ENCODE data around the gene SRPRA.

DNA sequence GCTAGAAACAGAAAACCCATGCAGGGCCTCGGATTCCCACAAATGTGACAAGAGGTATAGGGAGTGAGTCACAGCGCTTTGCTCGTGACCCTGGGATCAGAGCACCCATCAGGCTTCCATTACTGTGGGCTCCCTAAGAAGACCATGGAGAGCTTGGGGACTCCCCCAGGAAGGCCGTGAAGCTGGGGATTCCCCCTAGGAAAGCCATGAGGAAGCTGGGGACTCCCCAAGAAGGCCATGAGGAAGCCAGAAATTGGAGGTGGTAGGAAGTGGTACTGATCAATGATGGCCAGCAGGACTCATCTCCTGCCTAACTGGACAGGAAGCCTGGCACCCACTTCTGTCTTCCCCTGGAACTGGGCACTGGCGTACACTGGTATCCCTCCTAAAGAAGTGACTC lies 25.0 kb upstream of the SRPRA start:
- TF ChIP-seq, protein P1, sequence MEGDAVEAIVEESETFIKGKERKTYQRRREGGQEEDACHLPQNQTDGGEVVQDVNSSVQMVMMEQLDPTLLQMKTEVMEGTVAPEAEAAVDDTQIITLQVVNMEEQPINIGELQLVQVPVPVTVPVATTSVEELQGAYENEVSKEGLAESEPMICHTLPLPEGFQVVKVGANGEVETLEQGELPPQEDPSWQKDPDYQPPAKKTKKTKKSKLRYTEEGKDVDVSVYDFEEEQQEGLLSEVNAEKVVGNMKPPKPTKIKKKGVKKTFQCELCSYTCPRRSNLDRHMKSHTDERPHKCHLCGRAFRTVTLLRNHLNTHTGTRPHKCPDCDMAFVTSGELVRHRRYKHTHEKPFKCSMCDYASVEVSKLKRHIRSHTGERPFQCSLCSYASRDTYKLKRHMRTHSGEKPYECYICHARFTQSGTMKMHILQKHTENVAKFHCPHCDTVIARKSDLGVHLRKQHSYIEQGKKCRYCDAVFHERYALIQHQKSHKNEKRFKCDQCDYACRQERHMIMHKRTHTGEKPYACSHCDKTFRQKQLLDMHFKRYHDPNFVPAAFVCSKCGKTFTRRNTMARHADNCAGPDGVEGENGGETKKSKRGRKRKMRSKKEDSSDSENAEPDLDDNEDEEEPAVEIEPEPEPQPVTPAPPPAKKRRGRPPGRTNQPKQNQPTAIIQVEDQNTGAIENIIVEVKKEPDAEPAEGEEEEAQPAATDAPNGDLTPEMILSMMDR (IDR thresholded peaks at IDR 0.05) = no peak
- TF ChIP-seq POLR2A (IDR thresholded peaks at IDR 0.05) = no peak

Data from thyroid gland (tissue), 4 donors.